Stimulated activated CD8-positive, alpha-beta memory T cell treated with anti-CD3 and anti-CD28 coated beads, Interleukin-2, amount 100 ng/mL, for 1 hour (primary cell): ENCODE measurements around the gene GSTM4.

Source experiments
- DNase-seq, 2 donors: peaks; one replicate each; pipeline ENCODE4 v3.0.0-alpha.2; 2020; ENCODE audit warnings: low read depth in 2 of 2

Gene GSTM4

GRCh38 chr1:109624201-109625010 lies 31.5 kb upstream of the GSTM4 start:
- no peak for DNase-seq

DNA sequence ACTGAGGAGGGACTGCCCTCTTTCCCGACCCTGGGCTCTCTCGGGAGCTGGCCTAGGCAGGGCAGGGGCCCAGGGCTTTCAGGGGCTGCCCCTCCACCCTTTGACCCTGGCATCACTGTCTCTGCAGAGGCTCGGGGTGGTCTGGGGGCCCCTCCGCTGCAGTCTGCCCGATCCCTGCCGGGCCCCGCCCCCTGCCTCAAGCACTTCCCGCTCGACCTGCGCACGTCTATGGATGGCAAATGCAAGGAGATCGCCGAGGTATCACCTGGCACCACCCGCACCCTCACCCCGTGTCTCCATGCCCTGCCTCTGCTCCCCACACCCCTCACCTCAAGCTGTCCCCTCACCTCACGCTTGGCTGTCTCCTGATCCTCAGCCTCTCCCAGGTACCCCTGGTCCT lies 30.7 kb upstream of the GSTM4 start:
- no peak for DNase-seq

GRCh38 chr1:109625601-109626560 lies 30.0 kb upstream of the GSTM4 start:
- no peak for DNase-seq

GRCh38 chr1:109626682-109627408 lies 29.1 kb upstream of the GSTM4 start:
- DNase-seq = no peak

DNA sequence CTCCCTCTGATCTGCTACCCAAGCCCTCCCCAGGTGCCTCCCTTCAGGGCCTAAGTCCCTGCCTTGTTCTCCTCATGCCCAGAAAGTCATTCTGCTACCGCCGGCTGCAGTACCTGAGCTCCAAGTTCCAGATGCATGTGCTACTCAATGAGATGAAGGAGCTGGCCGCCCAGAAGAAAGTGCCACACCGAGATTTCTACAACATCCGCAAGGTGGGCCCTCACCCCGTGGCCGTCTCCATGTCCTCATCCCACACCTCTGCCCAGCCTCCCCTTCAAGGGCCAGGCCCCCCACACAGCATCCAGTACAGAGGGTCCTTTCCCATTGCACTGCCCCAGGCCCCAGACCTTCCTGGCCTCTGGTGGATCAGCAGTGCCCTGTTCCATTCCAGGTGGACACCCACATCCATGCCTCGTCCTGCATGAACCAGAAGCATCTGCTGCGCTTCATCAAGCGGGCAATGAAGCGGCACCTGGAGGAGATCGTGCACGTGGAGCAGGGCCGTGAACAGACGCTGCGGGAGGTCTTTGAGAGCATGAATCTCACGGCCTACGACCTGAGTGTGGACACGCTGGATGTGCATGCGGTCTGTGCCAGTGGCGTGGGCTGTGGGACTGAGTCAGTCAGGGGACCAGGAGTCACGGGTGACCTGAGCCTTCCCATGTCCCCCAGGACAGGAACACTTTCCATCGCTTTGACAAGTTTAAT lies 28.1 kb upstream of the GSTM4 start:
- DNase-seq = no peak

DNA sequence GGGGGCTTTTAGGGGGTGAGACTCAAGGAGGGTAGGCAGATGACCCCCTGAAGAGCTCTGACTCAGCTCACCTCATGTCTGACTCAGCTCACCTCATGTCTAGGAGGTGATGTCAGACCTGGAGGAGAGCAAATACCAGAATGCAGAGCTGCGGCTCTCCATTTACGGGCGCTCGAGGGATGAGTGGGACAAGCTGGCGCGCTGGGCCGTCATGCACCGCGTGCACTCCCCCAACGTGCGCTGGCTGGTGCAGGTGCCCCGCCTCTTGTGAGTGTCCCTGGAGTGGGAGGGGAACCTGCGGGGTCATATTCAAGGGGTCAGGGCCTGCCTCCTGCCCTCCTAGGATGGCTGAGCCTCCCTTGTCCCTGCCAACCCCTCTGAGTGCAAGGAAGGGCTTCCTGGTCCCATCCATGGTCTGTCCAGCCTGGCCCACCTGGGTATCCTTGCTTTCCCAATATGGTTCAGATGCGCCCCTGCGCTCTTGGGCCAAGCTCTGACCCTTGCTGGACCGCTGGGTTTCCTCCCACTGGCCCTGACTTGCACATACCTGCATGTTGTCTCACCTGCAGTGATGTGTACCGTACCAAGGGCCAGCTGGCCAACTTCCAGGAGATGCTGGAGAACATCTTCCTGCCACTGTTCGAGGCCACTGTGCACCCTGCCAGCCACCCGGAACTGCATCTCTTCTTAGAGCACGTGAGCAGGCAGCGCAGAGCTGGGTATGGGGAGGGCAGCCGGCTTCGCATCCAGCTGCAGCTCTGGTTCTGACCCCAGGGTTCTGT lies 27.2 kb upstream of the GSTM4 start:
- no peak for DNase-seq

- DNase-seq = no peak
Measured at GRCh38 chr1:109629372-109630030, 26.4 kb upstream of the GSTM4 start.

GRCh38 chr1:109630081-109630897 lies 25.6 kb upstream of the GSTM4 start:
- DNase-seq = peak in 1 of 2 donors; percentile 29

- no peak for DNase-seq
Measured at GRCh38 chr1:109630898-109631512, 24.9 kb upstream of the GSTM4 start.

GRCh38 chr1:109631513-109632505 lies 24.1 kb upstream of the GSTM4 start:
- no peak for DNase-seq

GRCh38 chr1:109632671-109633346 lies 23.1 kb upstream of the GSTM4 start:
- no peak for DNase-seq

DNA sequence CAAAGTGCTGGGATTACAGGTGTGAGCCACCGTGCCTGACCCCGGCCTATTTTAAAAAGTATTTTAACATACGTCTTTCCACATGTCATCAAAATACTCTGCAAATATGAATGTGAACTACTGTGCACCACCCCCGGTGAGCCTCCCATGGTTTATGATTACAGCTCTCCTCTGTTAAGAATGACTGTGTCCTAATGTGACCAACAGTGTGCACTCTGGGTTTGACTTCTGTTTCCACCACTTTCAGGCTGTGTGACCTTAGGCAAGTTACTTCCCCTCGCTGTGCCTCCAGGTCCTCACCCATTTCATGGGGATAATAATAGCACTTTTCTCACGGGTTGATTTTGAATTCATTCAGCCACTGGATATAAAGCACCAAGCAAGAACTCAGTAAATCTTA lies 21.6 kb upstream of the GSTM4 start:
- no peak for DNase-seq

GRCh38 chr1:109634771-109635750 lies 20.8 kb upstream of the GSTM4 start:
- DNase-seq = no peak

DNA sequence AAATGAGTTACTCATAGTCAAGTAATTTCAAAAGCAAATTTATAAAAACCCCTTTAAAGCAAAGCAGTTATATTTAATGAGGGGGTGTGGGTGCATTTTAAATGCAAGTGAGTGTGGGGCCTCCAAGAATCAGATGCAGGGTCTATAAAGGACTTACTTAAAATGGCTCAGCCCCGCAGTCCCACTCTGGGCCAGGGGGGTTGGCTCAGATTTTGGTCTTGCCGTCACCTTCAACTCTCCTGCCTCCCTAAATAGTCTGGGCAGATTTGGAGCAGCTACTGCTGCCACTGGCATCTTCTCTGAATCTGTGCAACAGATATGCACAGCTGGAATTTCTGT lies 20.1 kb upstream of the GSTM4 start:
- no peak for DNase-seq

GRCh38 chr1:109636201-109636952 lies 19.5 kb upstream of the GSTM4 start:
- no peak for DNase-seq
